ENCODE results near the gene DDX25. TPM values are rescaled to one million over a fixed set of nuclear protein-coding genes. Genes with fewer than 3 reads are reported as not detected.

DDX25 gene
- total and polyA plus RNA-seq, 2 experiments from 2014 or later, result 0.80 to 0.87 TPM

GRCh38 chr11:125916683-125917347 is 12.5 kb downstream of the DDX25 start:
- WGBS (ENCODE audit: low lambda C conversion rate, missing lambda C conversion rate), result 84% methylated on average over 12 of the region's 12 CpGs
- Histone ChIP-seq H3K9me2 (replicated peaks; ENCODE audit: insufficient read depth) (no peaks in the 10 kb centered on the region), H3K36me3 (replicated peaks; ENCODE audit: insufficient read depth, low read depth) (no peaks in the 10 kb centered on the region), H4K20me1 (ENCODE audit: insufficient read depth, poor library complexity, severe bottlenecking) (no peaks in the 10 kb centered on the region), H3K27ac (no peak overlapping the region), H3K27me3 (peaks cover 19% of the 10 kb centered on the region), H3K79me2 (no peaks in the 10 kb centered on the region), H3K9me3 (ENCODE audit: low read depth) (no peaks in the 10 kb centered on the region), H2AFZ (no peak overlapping the region), H3K4me1 (ENCODE audit: insufficient read depth) (no peaks in the 10 kb centered on the region), H3K4me3 (no peak overlapping the region), H3K4me2 (no peak overlapping the region)
- no peak for TF ChIP-seq EZH2 (IDR thresholded peaks at IDR 0.05; ENCODE audit: borderline replicate concordance)
- no peak for TF ChIP-seq EZH2phosphoT487 (IDR thresholded peaks at IDR 0.05; ENCODE audit: low read depth, severe bottlenecking, unreplicated experiment)
- TF ChIP-seq, protein P1, sequence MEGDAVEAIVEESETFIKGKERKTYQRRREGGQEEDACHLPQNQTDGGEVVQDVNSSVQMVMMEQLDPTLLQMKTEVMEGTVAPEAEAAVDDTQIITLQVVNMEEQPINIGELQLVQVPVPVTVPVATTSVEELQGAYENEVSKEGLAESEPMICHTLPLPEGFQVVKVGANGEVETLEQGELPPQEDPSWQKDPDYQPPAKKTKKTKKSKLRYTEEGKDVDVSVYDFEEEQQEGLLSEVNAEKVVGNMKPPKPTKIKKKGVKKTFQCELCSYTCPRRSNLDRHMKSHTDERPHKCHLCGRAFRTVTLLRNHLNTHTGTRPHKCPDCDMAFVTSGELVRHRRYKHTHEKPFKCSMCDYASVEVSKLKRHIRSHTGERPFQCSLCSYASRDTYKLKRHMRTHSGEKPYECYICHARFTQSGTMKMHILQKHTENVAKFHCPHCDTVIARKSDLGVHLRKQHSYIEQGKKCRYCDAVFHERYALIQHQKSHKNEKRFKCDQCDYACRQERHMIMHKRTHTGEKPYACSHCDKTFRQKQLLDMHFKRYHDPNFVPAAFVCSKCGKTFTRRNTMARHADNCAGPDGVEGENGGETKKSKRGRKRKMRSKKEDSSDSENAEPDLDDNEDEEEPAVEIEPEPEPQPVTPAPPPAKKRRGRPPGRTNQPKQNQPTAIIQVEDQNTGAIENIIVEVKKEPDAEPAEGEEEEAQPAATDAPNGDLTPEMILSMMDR (IDR thresholded peaks at IDR 0.05; ENCODE audit: poor library complexity), result no peak
- no peak for DNase-seq (ENCODE audit: low spot score)

GRCh38 chr11:125918140-125918840 is 14.0 kb downstream of the DDX25 start:
- Histone ChIP-seq H3K9me2 (replicated peaks; ENCODE audit: insufficient read depth) (no peaks in the 10 kb centered on the region), H3K9me3 (ENCODE audit: low read depth) (no peaks in the 10 kb centered on the region), H3K4me3 (no peak overlapping the region), H3K27me3 (peaks cover 19% of the 10 kb centered on the region), H3K36me3 (replicated peaks; ENCODE audit: insufficient read depth, low read depth) (no peaks in the 10 kb centered on the region), H2AFZ (no peak overlapping the region), H3K27ac (no peak overlapping the region), H3K4me1 (ENCODE audit: insufficient read depth) (no peaks in the 10 kb centered on the region), H3K79me2 (no peaks in the 10 kb centered on the region), H3K4me2 (no peak overlapping the region), H4K20me1 (ENCODE audit: insufficient read depth, poor library complexity, severe bottlenecking) (no peaks in the 10 kb centered on the region)
- TF ChIP-seq, protein P1 (IDR thresholded peaks at IDR 0.05; ENCODE audit: poor library complexity), result no peak
- no peak for TF ChIP-seq EZH2 (IDR thresholded peaks at IDR 0.05; ENCODE audit: borderline replicate concordance)
- no peak for TF ChIP-seq EZH2phosphoT487 (IDR thresholded peaks at IDR 0.05; ENCODE audit: low read depth, severe bottlenecking, unreplicated experiment)
- 79% methylated on average over 13 of the region's 13 CpGs for WGBS (ENCODE audit: low lambda C conversion rate, missing lambda C conversion rate)
- DNase-seq (ENCODE audit: low spot score), result no peak

GRCh38 chr11:125921042-125921441 is 16.7 kb downstream of the DDX25 start:
- Histone ChIP-seq H3K4me1 (ENCODE audit: insufficient read depth) (peaks cover 13% of the 10 kb centered on the region), H3K79me2 (no peaks in the 10 kb centered on the region), H3K27me3 (peaks cover 13% of the 10 kb centered on the region), H3K27ac (no peak overlapping the region), H3K36me3 (replicated peaks; ENCODE audit: insufficient read depth, low read depth) (no peaks in the 10 kb centered on the region), H4K20me1 (ENCODE audit: insufficient read depth, poor library complexity, severe bottlenecking) (no peaks in the 10 kb centered on the region), H3K4me2 (no peak overlapping the region), H3K9me2 (replicated peaks; ENCODE audit: insufficient read depth) (no peaks in the 10 kb centered on the region), H3K4me3 (no peak overlapping the region), H3K9me3 (ENCODE audit: low read depth) (no peaks in the 10 kb centered on the region), H2AFZ (no peak overlapping the region)
- DNase-seq (ENCODE audit: low spot score), result no peak
- WGBS (ENCODE audit: low lambda C conversion rate, missing lambda C conversion rate), result 84% methylated on average over 9 of the region's 9 CpGs
- TF ChIP-seq EZH2phosphoT487 (IDR thresholded peaks at IDR 0.05; ENCODE audit: low read depth, severe bottlenecking, unreplicated experiment), result no peak
- TF ChIP-seq, protein P1 (IDR thresholded peaks at IDR 0.05; ENCODE audit: poor library complexity), result no peak

All from hepatocyte (in vitro differentiated cells).